HG02678 (cell line): ENCODE measurements around the gene SPINK7.
"Not testable (repeated sequence)": the region's sequence is repeated elsewhere in the genome, so short reads cannot be mapped to it uniquely, and the experiment has no call there.

Experiments
- ATAC-seq: cut with Tn5 transposase; IDR thresholded peaks from one replicate; pipeline ENCODE4 v1.9.1; 2021; ENCODE audit warnings: mild to moderate bottlenecking, moderate library complexity; ENCODE audit not compliant: unreplicated experiment

SPINK7 gene

GRCh38 chr5:148312153-148312552 is at the start of gene SPINK7:
TSS of gene SPINK7 (plus strand) at chr5:148312423. CDS start at chr5:148312484, 61 bp downstream.
- no peak for ATAC-seq

DNA sequence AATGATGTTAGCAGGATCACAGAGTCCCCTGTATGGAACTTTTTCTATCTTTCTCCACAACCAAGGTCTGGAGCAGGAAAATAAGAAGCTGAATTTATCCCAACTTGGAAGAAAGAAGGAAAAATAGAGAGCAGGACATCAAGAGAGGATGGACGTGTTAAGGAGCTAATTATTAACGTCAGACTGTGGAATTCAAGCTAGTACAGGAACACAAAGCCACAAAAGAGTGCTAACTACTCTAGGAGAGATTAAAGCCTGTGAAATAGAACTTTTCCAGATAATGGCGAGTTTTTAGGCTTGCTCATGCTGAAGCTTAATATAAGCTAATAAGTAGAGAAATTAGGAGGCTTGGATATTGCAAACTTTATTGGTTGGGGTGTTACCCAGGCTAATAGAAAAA is 44.3 kb upstream of the SPINK7 start:
- ATAC-seq, result no peak

- ATAC-seq, result no peak
Measured at GRCh38 chr5:148268566-148268965, 43.7 kb upstream of the SPINK7 start, which contains the start of gene SPINK13. TSS of gene SPINK13 (plus strand) at chr5:148268794. CDS start at chr5:148270073, 1,279 bp downstream.

DNA sequence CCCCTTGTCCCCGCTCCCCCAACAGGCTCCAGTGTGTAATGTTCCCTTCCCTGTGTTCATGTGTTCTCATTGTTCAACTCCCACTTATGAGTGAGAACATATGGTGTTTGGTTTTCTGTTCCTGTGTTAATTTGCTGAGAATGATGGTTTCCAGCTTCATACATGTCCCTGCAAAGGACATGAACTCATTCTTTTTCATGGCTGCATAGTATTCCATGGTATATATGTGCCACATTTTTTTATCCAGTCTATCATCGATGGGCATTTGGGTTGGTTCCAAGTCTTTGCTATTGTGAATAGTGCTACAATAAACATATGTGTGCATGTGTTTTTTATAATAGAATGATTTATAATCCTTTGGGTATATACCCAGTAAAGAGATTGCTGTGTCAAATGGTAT is 37.1 kb upstream of the SPINK7 start:
- not testable (repeated sequence) for ATAC-seq

GRCh38 chr5:148280893-148281292 is 31.3 kb upstream of the SPINK7 start:
- ATAC-seq, result not testable (repeated sequence)

DNA sequence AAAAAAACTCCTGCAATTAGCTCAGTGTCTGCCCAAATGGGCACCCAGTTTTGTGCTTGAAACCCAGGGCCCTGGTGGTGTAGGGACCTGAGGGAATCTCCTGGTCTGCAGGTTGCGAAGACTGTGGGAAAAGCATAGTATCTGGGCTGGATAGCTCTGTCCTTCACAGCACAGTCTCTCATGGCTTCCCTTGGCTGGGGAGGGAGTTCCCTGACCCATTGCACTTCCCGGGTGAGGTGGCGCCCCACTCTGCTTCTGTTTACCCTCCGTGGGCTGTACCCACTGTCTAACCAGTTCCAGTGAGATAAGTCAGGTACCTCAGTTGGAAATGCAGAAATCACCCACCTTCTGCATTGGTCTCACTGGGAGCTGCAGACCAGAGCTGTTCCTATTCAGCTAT is 30.9 kb upstream of the SPINK7 start:
- not testable (repeated sequence) for ATAC-seq

DNA sequence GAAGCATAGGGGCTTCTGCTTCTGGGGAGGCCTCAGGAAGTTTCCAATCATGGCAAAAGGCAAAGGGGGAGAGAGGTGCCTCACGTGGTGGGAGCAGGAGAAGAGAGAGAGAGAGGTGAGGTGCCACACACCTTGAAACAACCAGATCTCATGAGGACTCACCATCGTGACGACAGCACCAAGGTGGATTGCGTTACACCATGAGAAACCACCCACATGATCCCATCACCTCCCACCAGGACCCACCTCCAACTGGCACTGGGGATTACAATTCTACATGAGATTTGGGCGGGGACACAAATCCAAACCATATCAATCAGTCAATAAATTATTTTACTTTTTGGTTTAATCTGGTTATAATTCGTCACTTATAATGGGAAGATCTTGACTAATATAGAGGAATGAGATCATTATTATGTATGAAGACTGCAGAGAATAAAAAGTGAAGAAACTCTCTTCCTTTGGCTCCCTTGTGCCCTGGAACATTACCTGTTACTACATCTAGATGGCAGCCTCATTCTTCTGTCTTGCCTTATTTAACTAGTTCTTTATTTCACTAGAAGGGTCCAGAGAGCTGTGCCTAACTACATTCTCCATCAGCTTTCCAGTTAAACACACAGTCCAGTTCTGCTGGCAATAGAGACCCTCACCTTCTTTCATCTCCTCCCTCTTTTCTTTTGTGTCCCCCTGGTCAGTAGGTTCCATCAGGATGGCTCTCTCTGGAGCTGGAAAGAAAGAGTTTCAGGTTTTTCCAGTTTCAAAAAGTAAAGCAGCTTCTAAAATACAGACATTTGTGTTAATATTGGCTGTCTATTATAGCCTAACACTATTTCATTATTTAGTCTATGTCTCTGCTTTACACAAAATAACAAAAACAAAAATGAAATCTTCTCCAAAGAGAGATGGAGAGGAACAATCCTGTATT is 21.7 kb upstream of the SPINK7 start:
- ATAC-seq, result no peak

DNA sequence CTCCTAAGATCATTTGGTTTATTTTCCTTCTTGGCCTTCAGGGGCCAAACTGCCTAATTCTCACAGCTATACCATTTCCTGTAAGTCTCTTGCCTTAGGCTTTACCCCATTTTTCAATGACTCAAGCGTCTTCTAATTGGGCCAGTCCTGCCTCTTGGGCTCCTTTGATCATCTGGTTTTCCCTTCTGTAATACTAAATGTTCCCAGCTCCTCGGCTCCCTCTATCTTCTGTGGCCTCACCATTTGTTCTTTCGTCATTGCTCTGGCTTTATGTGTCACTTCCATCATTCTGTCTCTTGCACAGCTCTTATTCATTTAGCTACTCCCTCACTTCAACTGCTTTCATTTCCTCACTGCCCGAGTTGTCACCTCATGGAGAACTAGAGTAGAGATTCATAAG is 14.5 kb upstream of the SPINK7 start:
- ATAC-seq, result no peak

GRCh38 chr5:148306446-148306845 is 5.8 kb upstream of the SPINK7 start:
- ATAC-seq, result no peak

DNA sequence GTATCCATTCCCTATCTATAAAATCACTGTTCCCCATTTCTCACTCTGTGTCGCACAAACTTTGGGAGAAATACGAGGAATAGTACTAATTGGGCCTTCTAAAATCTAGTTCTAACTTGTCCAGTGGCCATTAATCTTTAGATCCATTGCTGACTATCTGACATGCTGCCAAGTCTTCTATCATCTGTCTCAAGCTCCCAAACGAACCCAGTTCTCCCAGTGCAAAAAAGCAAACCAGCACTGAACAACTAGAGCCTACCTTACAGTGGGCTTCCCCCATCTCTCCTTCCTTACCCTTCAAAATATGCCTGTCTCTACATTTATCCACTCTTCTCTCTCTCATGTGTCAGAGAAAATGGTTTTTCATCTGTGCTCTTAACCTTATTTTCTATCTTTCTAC is 3.2 kb upstream of the SPINK7 start:
- no peak for ATAC-seq

DNA sequence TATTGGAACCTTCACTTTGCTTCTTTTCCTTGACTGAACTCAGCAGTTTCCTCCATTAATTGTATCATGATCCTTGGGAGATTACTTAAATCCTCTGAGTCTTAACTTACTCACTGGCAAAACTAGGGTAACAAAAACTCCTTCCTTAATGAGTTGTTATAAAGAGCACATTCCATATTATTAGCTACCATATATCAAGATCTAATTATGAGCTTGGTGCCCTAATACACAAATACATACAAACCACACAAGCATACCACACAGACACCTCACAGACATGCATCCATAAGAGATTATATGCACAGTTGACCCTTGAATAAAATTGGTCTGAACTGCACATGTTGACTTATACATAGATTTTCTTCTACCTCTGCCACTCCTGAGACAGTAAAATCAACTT is 2.5 kb upstream of the SPINK7 start:
- no peak for ATAC-seq

GRCh38 chr5:148311484-148311883 is 739 bp upstream of the SPINK7 start:
- ATAC-seq, result no peak

GRCh38 chr5:148314187-148314586 is 2.0 kb downstream of the SPINK7 start:
- no peak for ATAC-seq

DNA sequence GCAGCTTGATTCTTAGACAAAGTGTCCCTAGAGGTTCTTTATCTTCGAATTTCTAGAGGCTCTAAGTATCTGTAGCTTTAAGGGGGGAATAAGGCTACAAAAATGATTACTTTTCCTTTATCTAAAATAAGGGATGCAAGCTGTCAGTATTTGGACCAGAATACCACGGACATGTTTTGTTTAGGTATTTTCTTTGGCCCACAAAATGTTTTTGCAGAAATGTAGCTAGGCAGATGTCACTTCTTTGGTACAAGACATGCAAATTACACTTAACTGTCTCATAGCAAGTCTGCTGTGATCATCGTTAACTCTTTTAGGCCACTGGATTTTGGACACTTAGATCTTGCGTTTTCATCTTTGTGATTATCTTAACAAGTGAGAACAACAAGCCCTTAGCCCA is 2.5 kb downstream of the SPINK7 start:
- no peak for ATAC-seq

GRCh38 chr5:148320011-148320963 is 8.1 kb downstream of the SPINK7 start:
- not testable (repeated sequence) for ATAC-seq

DNA sequence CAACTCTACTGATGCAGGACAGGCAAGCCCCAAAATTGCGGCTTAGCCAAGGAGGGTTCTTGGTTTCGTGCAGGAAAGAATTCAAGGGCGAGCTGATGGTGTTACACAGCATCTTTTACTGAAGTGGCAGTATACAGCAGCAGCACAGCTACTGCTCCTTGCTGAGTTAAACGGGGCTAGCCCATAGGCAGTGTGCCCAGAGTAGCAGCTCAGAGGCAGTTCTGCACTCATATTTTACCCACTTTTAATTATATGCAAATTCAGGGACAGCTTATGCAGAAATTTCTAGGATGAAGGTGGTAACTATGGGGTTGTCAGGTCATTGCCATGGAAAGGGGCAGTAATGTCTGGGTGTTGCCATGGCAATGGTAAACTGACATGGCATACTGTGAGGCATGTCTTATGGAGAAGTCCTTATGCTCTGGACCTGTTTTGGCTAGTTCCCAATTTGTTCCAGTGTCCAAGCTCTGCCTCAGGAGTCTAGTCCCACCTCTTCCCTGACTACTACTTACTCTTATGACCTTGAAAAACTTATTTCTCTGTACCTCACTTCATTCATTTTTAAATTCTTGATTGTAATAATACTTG is 21.1 kb downstream of the SPINK7 start:
- no peak for ATAC-seq

DNA sequence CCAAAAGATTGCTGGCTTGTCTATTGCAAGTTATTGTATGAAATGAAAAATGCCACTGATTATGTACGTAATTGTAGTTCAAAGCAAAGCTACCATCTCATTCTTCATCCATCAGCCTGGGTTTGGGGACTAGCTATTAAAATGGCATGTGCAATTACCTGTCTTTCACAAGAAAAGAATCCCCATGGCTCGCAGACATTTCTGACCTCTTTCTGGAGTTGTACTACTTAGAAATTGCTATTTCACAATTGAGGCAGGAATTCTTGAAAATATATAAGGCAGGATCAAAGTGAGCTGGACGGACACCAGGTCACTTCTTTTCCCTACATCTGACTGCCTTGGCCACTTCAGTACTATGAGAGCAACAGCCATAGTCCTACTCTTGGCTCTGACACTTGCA is 23.0 kb downstream of the SPINK7 start, which contains the start of gene SPINK9:
Gene SPINK9 (plus strand): TSS at position 301 of the 400 bp plus-strand sequence. CDS start 55 bp downstream, at position 356.
- ATAC-seq, result no peak

GRCh38 chr5:148336704-148337435 is 24.6 kb downstream of the SPINK7 start:
- ATAC-seq, result no peak

GRCh38 chr5:148342371-148343045 is 30.3 kb downstream of the SPINK7 start:
- no peak for ATAC-seq

- no peak for ATAC-seq
Measured at GRCh38 chr5:148343046-148343407, 30.8 kb downstream of the SPINK7 start.
